Hepatic stellate cell (primary cell): ENCODE data around the gene ATG7.

ENCODE experiments used
- DNase-seq: peaks from one replicate; pipeline ENCODE4 v3.0.0; 2011; ENCODE audit warnings: low spot score

Gene ATG7, protein sequence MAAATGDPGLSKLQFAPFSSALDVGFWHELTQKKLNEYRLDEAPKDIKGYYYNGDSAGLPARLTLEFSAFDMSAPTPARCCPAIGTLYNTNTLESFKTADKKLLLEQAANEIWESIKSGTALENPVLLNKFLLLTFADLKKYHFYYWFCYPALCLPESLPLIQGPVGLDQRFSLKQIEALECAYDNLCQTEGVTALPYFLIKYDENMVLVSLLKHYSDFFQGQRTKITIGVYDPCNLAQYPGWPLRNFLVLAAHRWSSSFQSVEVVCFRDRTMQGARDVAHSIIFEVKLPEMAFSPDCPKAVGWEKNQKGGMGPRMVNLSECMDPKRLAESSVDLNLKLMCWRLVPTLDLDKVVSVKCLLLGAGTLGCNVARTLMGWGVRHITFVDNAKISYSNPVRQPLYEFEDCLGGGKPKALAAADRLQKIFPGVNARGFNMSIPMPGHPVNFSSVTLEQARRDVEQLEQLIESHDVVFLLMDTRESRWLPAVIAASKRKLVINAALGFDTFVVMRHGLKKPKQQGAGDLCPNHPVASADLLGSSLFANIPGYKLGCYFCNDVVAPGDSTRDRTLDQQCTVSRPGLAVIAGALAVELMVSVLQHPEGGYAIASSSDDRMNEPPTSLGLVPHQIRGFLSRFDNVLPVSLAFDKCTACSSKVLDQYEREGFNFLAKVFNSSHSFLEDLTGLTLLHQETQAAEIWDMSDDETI

DNA sequence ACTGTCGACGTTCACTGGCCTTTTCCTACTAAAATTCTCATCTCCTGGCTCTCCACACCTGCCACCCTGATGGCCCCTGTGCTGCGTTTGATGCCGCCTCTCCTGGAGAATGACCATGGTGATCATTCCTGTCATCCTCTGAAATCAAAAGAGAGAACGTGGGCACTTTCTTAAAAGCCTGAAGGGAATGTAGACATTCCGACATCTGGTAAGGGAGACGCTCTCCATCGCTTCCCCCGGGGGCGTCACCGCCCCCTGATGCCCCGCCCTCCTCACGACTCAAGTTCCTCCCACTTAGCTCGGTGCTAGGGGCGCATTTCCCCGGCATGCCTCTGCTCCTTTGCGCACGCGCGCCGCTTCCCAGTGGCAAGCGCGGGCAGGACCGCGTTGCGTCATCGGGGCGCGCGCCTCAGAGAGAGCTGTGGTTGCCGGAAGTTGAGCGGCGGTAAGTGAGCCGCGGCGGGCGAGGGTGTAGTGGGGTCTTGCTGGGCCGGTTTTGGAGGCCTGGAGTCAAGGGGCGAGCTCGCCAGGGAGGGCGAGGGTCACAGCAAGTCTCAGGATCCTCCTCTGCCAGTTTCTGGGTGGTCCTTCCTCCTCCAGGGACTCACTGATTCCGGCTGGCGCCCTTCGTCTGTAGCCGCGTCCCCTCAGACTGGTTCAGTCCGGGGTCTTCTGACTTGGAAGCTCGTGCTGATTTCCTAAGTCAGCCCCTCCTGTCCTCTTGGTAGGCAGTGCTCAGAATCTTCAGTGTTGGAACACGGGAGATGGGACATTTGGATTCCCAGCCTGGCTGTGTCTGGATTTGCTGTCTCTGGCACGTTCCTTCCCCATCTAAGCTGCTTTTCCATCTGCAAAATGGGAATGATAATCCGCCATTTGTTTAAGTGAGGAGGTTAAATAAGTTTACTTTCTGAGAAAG, at the start of gene ATG7:
Gene ATG7, plus strand, starts transcription at position 412 of the 919 bp plus-strand sequence. CDS start 26,299 bp downstream, outside the sequence.
- peak; percentile 96 for DNase-seq

DNA sequence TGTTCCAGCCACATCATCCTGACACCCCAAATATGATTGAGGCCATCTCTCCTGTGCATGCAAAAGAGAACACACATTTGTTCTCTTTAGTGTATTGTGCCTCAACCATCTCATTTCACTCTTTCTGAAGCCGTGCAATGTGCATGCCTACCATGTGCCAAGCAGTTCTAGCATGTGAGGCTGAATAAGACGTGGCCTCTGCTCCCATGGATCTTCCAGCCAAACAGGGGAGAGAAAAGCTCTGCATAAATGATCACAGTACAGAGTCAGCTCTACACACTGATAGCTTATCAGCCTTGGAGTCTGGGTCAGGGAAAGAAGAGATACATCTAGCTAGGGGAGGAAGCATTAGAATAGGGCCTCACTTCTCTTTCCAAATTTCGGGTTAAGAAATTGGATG, 48.2 kb upstream of the ATG7 start:
- DNase-seq, result no peak

DNA sequence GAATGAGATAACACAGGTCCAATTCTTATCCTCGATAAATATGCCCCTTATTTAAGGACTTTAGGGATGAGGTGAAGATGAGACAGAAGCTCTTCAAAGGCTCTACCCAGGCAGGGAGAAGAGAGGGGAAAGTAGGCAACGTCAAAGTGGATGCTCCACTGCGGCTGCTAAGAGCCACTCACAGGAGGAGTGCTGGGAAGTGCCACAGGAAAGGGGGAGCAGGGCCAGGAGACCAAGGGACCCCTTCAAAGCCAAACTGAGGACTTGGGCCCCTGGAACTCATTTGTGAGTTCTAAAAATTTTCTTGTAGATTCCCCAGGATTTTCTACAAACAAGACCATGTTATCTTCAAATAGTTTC, 47.3 kb upstream of the ATG7 start:
- DNase-seq, result no peak

DNA sequence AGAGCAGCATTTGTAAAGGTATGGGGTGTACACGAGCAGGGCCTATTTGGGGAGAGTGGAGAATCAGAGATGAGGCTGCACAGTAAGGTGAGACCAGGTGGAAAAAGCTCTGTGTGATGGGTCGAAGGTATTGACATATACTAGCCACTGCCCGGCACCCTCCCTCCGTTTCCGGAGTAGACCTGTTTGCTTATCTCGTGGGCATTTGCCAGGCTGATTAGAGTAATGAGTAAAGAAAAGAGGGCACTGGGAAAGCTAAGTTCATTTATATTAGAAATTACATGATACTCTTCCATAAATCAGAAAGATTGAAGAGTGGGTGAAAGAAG, 46.2 kb upstream of the ATG7 start:
- DNase-seq, result no peak

DNA sequence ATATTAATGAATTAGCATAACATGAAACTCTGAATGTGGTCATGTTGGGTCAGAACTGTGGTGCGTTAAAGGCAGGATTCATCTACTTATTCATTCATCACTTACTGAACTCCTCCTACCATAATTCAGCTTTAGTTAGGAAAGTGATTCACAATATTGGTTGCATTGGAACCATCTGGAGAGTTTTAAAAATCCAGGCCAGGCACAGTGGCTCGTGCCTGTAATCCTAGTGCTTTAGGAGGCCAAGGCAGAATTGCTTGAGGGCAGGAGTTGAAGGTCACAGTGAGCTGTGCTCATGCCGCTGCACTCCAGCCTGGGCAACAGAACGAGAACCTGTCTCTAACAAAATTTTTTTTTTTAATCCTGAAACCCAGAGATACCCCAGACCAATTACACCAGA, 44.2 kb upstream of the ATG7 start:
- DNase-seq, result no peak

DNA sequence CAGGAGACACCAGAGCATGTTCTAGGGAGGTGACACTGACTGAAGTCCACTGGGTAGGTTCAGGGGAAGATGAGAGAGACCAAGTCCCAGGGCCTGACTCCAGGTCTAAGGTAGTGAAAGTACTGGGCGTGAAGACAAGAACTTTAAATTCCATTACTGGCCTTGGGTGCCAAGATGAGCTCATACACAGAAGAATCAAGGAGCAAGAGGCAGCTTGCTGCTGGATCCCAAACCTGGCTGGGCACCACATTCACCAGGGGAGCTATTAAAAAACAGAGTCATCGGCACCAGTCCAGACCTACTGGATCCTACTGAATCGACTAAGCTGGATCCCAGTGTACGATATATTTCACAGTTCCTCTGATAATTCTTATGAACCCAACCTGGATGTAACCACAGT, 42.1 kb upstream of the ATG7 start:
- DNase-seq, result no peak

DNA sequence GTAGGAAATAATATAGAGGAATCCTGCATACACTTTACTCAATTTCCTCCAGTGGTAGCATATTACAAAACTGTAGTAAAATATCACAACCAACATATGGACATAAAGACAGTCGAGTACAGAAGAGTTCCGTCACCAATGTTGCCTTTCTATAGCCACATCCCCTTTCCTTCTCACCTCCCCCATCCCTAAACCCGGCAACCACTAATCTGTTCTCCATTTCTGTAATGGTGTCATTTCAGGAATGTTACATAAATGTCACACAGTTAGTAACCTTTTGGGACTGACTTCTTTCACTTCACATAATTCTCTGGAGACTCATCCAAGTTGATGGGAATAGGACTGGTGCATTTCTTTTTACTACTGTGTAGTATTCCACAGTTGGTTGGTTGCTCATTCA, 41.4 kb upstream of the ATG7 start:
- DNase-seq, result no peak

DNA sequence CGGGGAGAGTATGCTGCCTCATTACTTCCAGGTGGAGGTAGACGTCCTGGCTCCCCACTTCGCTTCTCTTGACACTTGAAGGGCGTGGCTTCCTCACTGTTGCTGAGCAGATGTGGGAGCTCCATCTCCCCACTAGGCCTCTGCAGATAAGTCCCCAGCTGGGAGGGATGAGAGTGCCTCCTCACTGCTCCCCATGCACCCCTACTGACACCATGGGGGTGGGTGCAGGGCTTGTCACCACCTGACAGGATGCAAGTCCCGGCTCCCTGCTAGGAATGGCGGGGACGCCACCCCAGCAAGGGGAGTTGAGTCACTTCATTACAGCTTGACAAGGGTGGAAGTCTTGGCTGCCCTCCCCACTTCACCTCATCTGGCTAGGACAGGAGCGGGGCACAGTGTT, 36.8 kb upstream of the ATG7 start:
- no peak for DNase-seq

DNA sequence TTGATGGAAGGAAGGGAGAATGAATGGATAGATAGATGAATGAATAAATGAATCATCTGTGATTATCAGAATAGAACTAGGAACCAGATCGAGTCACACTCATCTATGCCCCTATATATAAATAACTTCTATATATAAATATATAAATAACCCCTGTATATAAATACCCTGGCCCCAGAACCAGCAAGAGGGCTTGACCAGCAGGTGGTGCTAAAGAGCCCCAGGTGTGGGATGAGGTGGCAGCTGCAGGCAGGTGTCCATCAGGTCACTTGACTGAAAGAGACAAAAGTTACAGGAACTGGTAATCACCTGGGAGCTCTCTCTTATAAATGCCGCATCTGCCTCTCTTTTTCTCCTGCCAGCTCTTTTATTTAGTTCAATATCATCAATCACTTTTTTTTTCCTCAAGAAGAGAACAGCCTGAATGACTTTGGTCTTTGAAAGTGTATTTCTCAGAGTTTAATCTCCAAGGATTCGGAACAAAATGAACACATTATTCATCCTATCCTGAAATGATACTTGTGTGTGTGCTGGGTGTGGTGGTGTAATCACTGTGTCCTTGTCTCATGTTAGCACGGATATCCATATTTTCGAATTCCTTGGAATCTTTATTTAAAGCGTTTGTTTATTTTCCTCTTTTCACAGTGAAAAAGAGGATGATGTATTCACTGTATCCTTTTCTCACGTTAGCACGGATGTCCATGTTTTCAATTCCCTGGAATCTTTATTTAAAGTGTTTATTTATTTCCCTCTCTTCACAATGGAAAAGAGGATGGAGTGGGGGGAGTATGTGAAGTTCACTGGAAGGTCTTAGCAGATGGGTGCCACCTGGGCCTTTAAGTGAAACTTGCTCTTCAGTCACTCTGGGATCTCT, 35.4 kb upstream of the ATG7 start:
- DNase-seq, result peak; percentile 44

DNA sequence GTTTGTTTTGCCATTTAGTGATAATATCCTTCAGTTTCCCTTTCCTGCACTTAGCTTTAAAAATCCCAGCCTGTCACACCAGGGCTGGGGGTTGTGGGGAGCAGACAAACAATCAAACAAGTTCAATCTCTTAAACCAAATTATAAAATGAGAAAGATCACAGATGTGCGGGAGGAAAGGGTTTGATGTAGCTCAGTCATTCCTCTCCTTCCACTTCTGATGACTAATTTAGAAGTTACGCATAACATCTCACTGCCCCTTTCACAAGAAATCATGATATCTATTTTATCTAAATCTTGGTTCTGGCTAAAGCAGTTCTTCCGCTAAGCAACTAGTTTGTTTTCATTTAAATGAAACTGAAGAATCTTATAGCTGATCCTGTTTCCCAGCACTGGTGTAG, 34.1 kb upstream of the ATG7 start:
- DNase-seq, result peak; percentile 61

DNA sequence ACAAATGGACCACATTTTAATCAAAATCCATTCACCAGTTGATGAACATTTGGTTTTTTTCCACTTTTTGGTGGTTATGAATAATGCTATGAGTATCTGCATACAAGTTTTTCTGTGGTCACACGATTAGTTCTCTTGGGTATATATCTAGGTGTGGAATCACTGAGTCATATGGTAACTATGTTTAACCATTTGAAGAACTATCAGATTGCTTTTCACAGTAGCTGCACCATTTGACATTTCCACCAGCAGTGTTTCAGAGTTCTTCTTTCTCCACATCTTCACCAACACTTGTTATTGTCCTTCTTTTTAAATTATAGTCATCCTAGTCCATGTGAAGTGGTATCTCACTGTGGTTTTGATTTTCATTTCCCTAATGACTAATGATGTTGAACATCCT, 33.3 kb upstream of the ATG7 start:
- peak; percentile 55 for DNase-seq

DNA sequence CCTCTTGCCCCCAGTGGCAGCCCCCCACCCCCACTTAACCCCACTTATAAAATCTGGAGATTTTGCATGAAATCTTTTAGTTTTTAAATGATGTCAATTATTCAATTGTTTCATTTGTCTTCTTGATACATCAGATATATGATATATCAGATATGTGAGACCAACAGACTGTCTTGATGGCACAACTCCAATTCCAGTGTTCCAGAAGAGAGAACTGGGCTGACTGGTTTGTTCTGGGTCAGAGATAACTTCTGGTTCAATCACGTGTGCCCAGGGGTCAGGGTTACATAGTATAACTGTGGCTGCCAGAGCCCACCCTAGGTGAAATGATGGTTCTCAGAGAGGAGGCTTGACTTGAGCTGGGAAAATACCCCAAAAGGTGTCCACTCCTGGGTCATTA, 32.4 kb upstream of the ATG7 start:
- no peak for DNase-seq

DNA sequence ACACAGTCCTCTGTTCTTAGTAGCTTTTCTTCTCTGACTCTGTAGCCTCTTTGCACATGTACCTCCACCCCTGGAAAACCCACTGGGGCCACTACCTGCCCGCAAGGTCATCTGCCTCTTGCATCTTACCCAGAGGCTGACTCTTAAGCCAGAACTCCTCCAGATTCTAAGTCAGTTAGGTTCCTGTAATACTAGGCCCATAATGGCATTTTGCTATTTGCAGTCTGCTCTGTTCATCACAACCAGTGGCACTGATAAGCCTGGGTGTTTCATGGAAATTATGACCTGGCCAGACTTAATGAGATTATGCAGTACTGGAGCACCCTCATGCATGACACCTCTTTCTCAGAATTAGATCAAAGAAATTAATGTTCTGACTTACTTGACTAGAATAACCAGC, 31.7 kb upstream of the ATG7 start:
- no peak for DNase-seq

DNA sequence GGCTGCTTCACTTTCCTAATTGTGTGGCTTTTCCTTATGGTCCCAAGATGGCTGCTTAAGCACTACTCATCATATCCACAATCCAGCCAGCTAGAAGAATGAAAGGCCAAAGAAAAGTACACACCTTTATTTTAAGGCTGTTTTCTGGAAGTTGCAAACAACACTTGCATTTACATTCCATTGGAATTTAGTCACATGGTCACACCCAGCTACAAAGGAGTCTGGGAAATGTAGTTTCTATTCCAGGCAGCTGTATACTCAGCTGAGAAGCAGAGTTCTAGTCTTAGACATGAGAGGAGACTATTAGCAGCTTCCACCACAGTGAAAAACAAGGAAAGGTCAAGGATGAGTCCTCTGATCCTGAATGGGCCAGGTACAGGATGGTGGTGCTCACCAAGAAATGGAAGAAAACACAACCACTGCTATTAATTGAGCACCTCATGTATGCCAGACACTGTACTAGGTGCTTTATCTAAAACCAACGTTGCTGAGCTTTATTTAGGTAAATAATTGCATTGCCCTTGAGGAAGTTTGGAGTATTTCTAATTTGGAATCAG, 28.0 kb upstream of the ATG7 start:
- DNase-seq, result peak; percentile 54

DNA sequence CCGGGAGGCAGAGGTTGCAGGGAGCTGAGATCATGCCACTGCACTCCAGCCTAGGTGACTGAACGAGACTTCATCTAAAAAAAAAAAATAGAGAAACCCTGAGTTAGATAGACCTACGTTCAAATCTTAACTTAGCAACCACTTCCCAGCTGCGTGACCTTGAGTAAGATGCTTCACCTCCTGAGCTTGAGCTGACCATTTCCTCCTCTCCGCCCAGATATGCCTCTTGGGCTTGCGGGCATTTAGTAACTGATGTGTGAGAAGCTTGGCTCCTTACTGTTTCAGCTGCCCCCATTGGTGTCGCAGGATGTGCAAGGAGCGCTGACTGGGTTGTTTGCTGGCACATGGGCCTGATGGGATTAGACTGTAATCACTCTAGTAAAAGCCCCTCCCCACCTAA, 26.9 kb upstream of the ATG7 start:
- DNase-seq, result no peak

DNA sequence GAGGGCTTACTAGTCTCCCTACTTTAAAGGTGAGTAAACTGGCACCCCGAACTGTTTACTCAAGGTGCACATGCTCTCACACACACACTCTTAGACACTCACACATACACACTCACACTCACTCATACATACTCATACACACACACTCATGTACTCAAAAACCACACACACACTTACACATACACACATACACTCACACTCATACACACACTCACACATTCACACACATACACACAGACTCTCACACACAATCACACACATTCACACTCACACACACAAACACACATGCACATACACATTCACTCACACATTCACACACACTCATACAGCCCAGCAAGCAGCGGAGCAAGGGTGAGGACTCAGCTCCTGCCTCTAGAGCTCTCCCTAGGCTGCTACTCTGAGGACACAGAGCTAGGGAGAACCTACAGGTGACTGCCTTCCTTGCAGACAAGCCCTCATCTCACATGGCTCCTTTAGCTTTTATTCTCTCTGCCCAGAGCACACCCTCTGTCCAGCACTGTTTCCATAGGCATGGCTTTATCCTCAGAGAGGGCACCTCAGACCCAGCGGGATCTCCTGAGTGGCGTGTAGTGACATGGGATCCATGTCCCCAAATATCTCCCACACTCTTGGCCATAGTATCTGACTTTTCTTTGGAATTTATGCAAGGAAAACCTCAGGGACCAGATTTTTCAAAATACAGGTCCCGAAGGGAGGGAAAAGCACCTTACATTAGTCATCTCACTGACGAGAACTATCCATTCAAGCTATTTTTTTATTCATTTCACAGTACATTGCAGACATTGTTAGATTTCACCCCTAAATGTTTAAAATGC, 26.2 kb upstream of the ATG7 start:
- DNase-seq, result peak; percentile 11

DNA sequence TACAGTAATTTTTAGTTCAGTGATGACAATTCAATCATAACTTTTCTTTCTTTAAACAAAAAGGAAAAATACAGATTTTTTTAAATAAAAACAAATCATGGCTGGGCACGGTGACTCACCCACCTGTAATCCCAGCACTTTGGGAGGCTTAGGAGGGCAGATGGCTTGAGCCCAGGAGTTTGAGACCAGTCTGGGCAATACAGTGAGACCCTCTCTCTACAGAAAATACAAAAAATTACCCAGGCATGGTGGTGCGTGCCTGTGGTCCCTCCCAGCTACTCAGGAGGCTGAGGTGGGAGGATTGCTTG, 25.6 kb upstream of the ATG7 start:
- no peak for DNase-seq

DNA sequence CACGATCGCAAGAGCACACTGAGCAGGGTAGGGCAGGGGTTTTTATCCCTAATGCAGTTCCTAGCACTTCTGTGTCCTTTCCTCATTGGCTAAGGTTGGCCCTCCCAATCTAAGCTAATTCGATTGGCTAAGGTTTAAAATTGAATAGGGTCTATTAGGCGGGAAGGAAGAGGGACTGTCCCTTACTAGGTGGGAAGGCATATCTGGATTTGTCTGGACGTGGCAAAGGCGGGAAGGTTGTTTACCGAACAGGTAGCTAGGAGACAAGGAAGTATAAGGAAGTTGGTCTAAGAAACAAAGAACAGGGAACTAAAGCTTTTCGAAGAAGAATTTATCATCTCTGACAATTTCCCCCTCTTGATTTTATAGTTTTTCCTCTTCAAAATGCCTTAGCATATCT, 24.8 kb upstream of the ATG7 start:
- no peak for DNase-seq

DNA sequence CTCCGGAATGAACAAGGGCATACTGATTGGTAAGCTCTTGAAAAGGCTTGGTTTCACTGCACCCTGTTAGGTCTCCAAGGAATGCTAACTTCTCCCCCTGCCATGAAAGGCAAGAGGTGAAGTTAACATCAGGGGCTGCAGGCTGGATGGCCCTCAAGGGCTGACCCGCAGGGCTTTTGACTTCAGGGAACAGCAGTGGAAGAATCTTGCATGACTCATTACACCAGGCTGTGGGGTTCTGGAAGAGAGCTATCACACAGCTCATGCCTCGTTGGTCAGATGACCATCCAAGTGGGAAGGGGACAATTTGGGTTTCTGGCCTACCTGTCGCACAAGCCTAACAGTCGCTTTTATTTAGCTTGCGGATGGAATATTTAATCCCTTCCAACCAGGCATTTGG, 23.6 kb upstream of the ATG7 start:
- DNase-seq, result no peak

DNA sequence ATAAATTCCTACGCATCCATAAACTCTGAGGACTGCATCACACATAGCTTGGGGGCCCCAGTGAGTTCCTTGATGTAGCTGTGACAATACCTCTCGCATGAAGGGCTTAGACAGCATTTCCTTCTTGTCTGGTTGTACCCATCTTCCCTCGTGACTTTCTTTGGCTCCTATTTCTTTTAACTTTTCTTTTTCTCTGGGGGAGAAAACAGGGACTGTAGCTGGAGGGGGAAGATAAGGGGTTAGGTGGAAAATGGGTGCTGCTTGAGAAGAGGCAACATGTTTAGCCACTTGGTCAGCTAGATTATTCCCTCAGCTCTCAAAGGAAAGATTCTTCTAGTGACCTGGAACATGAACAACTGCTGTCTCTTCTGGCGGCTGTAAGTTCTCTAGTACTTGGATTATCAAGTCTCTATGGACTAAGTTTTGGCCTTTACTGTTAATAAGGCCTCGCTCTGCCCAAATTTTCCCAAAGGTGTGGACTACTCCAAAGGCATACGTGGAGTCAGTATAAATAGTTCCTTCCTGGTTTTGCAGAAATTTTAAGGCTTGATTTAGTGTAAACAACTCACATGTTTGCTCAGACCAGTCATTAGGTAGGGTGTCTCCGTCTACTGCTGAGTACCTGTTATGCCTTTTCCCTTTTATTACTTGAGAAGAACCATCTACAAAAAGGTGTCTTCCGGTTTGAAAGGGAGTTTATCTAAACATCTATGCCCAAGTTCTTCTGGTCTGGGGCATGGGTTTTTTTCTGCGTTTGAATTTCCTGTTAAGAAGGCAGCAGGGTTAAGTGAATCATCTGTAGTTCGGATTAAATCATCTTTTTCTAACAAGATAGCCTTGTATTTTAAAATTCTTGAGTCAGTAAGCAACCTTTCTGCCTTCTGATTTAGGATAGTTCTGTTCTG, 21.0 kb upstream of the ATG7 start:
- DNase-seq, result no peak
